GM23338 (cell line): ENCODE measurements around the gene RTN4IP1. TPM values are rescaled to one million over a fixed set of nuclear protein-coding genes. Genes with fewer than 3 reads are reported as not detected.

ENCODE experiments used
- ATAC-seq: fragments of 200-7000 bp; cut with Tn5 transposase; 3 replicates; pipeline ENCODE4 v1.9.1; 2020
- DNase-seq: peaks from one replicate; pipeline ENCODE4 v3.0.0-alpha.2; 2015; ENCODE audit warnings: low spot score
- H2AFZ ChIP-seq: fragments of 200-600 bp; sonication (generic); 2 replicates; pipeline ENCODE4 v1.8.0; 2016; ENCODE audit warnings: antibody characterized with exemption, mild to moderate bottlenecking, moderate library complexity
- H3F3A ChIP-seq: fragments of 200-600 bp; sonication (generic); replicated peaks from 2 replicates; pipeline ENCODE4 v1.8.0; 2017; ENCODE audit warnings: antibody characterized with exemption, mixed run types, low read depth
- H3K27ac ChIP-seq: fragments of 200-600 bp; sonication (generic); 2 replicates; pipeline ENCODE4 v1.6.1; 2016; ENCODE audit warnings: low read depth
- H3K27me3 ChIP-seq: fragments of 200-600 bp; sonication (generic); 2 replicates; pipeline ENCODE4 v1.8.0; 2016; ENCODE audit warnings: mild to moderate bottlenecking, mixed run types, moderate library complexity; ENCODE audit not compliant: insufficient read depth
- H3K36me3 ChIP-seq: fragments of 200-600 bp; sonication (generic); 2 replicates; pipeline ENCODE4 v1.8.0; 2016; ENCODE audit warnings: mild to moderate bottlenecking; ENCODE audit not compliant: insufficient read depth
- H3K4me1 ChIP-seq: fragments of 200-600 bp; sonication (generic); 2 replicates; pipeline ENCODE4 v1.8.0; 2016; ENCODE audit warnings: mild to moderate bottlenecking, moderate library complexity; ENCODE audit not compliant: insufficient read depth
- H3K4me2 ChIP-seq: fragments of 200-600 bp; sonication (generic); 2 replicates; pipeline ENCODE4 v1.7.1; 2017; ENCODE audit warnings: mixed run types
- H3K4me3 ChIP-seq: fragments of 200-600 bp; sonication (generic); 2 replicates; pipeline ENCODE4 v1.6.1; 2016; ENCODE audit warnings: mixed run types
- H3K79me2 ChIP-seq: fragments of 200-600 bp; sonication (generic); replicated peaks from 2 replicates; pipeline ENCODE4 v1.8.0; 2017; ENCODE audit warnings: mild to moderate bottlenecking; ENCODE audit not compliant: insufficient read depth
- H3K9me2 ChIP-seq: fragments of 200-600 bp; sonication (generic); 2 replicates; pipeline ENCODE4 v1.8.0; 2017; ENCODE audit not compliant: insufficient read depth
- H4K20me1 ChIP-seq: fragments of 200-600 bp; sonication (generic); replicated peaks from 2 replicates; pipeline ENCODE4 v1.8.0; 2017; ENCODE audit warnings: mild to moderate bottlenecking; ENCODE audit not compliant: insufficient read depth
- H3K27ac Mint-ChIP-seq: 2 replicates; pipeline ENCODE4 v1.8.0; 2020; ENCODE audit warnings: inconsistent platforms, mild to moderate bottlenecking, moderate library complexity, mixed read lengths
- H3K27me3 Mint-ChIP-seq: 3 replicates; pipeline ENCODE4 v1.8.0; 2022; ENCODE audit warnings: low read depth, mild to moderate bottlenecking, moderate library complexity, mixed read lengths, inconsistent platforms; ENCODE audit not compliant: insufficient read depth, poor library complexity
- H3K36me3 Mint-ChIP-seq: 3 replicates; pipeline ENCODE4 v1.8.0; 2021; ENCODE audit warnings: low read depth, mild to moderate bottlenecking, inconsistent platforms, moderate library complexity, mixed read lengths
- H3K4me1 Mint-ChIP-seq: 3 replicates; pipeline ENCODE4 v1.8.0; 2020; ENCODE audit warnings: mild to moderate bottlenecking, inconsistent platforms, mixed read lengths
- H3K4me3 Mint-ChIP-seq: 3 replicates; pipeline ENCODE4 v1.8.0; 2021; ENCODE audit warnings: moderate library complexity, mild to moderate bottlenecking, inconsistent platforms, mixed read lengths
- H3K9me3 Mint-ChIP-seq: 3 replicates; pipeline ENCODE4 v1.8.0; 2020; ENCODE audit warnings: moderate library complexity, mild to moderate bottlenecking, inconsistent platforms, mixed read lengths
- CREB1 ChIP-seq: fragments of 250-450 bp; sonication (Bioruptor Pico); IDR thresholded peaks from 2 replicates; pipeline ENCODE4 v1.5.0; 2020; ENCODE audit warnings: low read depth, mild to moderate bottlenecking, moderate library complexity
- CTCF ChIP-seq, 2 experiments: fragments of 200-600 bp in 1 of 2; sonication (generic) in 1 of 2; conservative IDR thresholded peaks; 2 replicates each; pipeline versions ENCODE4 v1.5.1 to v1.6.1; 2016 to 2017; ENCODE audit warnings: antibody characterized with exemption in 2 of 2, low read depth in 2 of 2, mild to moderate bottlenecking in 2 of 2, moderate library complexity in 1 of 2
- EZH2 ChIP-seq: fragments of 200-600 bp; sonication (generic); IDR thresholded peaks from one replicate; pipeline ENCODE4 v1.8.0; 2017; ENCODE audit warnings: antibody characterized with exemption, mild to moderate bottlenecking, low read depth; ENCODE audit not compliant: unreplicated experiment
- EZH2phosphoT487 ChIP-seq: fragments of 200-600 bp; sonication (generic); IDR thresholded peaks from one replicate; pipeline ENCODE4 v1.8.1; 2018; ENCODE audit warnings: antibody characterized with exemption; ENCODE audit not compliant: unreplicated experiment
- JUNB ChIP-seq: IDR thresholded peaks from one replicate; pipeline ENCODE4 v1.6.1; 2016; ENCODE audit warnings: antibody characterized with exemption; ENCODE audit not compliant: unreplicated experiment
- NANOG ChIP-seq: IDR thresholded peaks from 2 replicates; pipeline ENCODE4 v1.6.1; 2016; ENCODE audit warnings: antibody characterized with exemption, borderline replicate concordance
- POLR2AphosphoS5 ChIP-seq: IDR thresholded peaks from 2 replicates; pipeline ENCODE4 v1.6.1; 2016; ENCODE audit warnings: antibody characterized with exemption, low read depth
- STAT1 ChIP-seq: IDR thresholded peaks from one replicate; pipeline ENCODE4 v1.6.1; 2016; ENCODE audit warnings: antibody characterized with exemption; ENCODE audit not compliant: unreplicated experiment
- ZNF114 ChIP-seq: fragments of 250-450 bp; sonication (Bioruptor Pico); IDR thresholded peaks from 2 replicates; pipeline ENCODE4 v1.5.0; 2020; ENCODE audit warnings: mild to moderate bottlenecking, moderate library complexity
- ZNF331 ChIP-seq: fragments of 250-450 bp; sonication (Bioruptor Pico); IDR thresholded peaks from 2 replicates; pipeline ENCODE4 v1.5.0; 2020; ENCODE audit warnings: low read depth, mild to moderate bottlenecking, moderate library complexity
- polyA plus RNA-seq: library from polyadenylated mRNA; unstranded; fragments of >200 nt; fragmentation: Nextera tagmentation; extraction: Ambion mirVana; gene quantifications from 2 replicates; pipeline ENCODE4 v1.2.1, GENCODE V29; 2016
- total RNA-seq: library from RNA; depleted of rRNA; stranded (reverse); fragments of >200 nt; shearing (Covaris generic); gene quantifications from 2 replicates; pipeline ENCODE4 v1.2.3, GENCODE V29; 2014
- TF ChIP-seq, protein P1 (sequence below): IDR thresholded peaks from one replicate; pipeline ENCODE4 v1.6.1; 2018; ENCODE audit warnings: antibody characterized with exemption; ENCODE audit not compliant: unreplicated experiment
- TF ChIP-seq, protein P2 (sequence below): fragments of 250-450 bp; sonication (Bioruptor Pico); IDR thresholded peaks from 2 replicates; pipeline ENCODE4 v1.5.0; 2020; ENCODE audit warnings: mild to moderate bottlenecking, moderate library complexity
- TF ChIP-seq, protein P3 (sequence below): IDR thresholded peaks from 2 replicates; pipeline ENCODE4 v1.6.1; 2016; ENCODE audit warnings: antibody characterized with exemption

RTN4IP1 gene
- total and polyA plus RNA-seq, 2 experiments from 2014 or later = 14.5 to 17.5 TPM

DNA sequence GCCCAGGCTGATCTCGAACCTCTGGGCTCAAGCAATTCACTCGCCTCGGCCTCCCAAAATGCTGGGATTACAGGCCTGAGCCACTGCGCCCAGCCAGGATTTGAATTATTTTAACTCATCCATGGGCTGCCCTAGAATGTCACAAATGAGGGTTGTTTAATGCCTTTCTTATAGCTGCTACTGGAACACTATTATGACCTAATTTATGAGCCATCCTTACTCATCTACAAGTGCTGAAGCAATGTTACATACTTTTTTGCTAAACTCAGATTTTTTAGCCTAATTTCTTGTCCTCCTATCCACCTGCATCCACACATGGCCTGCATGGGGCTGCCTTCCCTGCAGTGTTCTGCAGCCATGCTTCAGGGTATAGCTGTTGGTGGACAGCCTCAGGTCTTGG is 59.9 kb downstream of the RTN4IP1 start:
- Histone ChIP-seq H3K36me3 (no peaks in the 10 kb centered on the region; the same call in 1 of the 2 replicates), H3K79me2 (no peaks in the 10 kb centered on the region), H3K27me3 (no peaks in the 10 kb centered on the region), H3K4me3 (no peak overlapping the region), H2AFZ (no peak overlapping the region), H3K9me2 (no peaks in the 10 kb centered on the region), H3F3A (no peaks in the 10 kb centered on the region; the same call in 1 of the 2 replicates), H3K4me2 (no peak overlapping the region), H3K4me1 (peaks cover 4% of the 10 kb centered on the region), H4K20me1 (no peaks in the 10 kb centered on the region), H3K27ac (no peak overlapping the region)
- no peak for ATAC-seq
- Mint-ChIP-seq H3K27me3 (peaks cover 2% of the 10 kb centered on the region), H3K36me3 (peaks cover 10% of the 10 kb centered on the region), H3K4me1 (peaks cover 12% of the 10 kb centered on the region), H3K27ac (no peak overlapping the region), H3K9me3 (no peaks in the 10 kb centered on the region), H3K4me3 (no peak overlapping the region)
- no peak for DNase-seq
- TF ChIP-seq CTCF (conservative IDR thresholded peaks at IDR 0.05; ENCODE audit: low read depth in 2 of 2) (no peak), STAT1 (no peak), JUNB (no peak), POLR2AphosphoS5 (no peak), ZNF331 (CRISPR knock-in tag) (no peak), EZH2phosphoT487 (no peak), EZH2 (no peak), ZNF114 (CRISPR knock-in tag) (no peak), NANOG (no peak), CREB1 (CRISPR knock-in tag) (no peak)
- TF ChIP-seq, protein P1, sequence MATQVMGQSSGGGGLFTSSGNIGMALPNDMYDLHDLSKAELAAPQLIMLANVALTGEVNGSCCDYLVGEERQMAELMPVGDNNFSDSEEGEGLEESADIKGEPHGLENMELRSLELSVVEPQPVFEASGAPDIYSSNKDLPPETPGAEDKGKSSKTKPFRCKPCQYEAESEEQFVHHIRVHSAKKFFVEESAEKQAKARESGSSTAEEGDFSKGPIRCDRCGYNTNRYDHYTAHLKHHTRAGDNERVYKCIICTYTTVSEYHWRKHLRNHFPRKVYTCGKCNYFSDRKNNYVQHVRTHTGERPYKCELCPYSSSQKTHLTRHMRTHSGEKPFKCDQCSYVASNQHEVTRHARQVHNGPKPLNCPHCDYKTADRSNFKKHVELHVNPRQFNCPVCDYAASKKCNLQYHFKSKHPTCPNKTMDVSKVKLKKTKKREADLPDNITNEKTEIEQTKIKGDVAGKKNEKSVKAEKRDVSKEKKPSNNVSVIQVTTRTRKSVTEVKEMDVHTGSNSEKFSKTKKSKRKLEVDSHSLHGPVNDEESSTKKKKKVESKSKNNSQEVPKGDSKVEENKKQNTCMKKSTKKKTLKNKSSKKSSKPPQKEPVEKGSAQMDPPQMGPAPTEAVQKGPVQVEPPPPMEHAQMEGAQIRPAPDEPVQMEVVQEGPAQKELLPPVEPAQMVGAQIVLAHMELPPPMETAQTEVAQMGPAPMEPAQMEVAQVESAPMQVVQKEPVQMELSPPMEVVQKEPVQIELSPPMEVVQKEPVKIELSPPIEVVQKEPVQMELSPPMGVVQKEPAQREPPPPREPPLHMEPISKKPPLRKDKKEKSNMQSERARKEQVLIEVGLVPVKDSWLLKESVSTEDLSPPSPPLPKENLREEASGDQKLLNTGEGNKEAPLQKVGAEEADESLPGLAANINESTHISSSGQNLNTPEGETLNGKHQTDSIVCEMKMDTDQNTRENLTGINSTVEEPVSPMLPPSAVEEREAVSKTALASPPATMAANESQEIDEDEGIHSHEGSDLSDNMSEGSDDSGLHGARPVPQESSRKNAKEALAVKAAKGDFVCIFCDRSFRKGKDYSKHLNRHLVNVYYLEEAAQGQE = no peak
- TF ChIP-seq, protein P2, sequence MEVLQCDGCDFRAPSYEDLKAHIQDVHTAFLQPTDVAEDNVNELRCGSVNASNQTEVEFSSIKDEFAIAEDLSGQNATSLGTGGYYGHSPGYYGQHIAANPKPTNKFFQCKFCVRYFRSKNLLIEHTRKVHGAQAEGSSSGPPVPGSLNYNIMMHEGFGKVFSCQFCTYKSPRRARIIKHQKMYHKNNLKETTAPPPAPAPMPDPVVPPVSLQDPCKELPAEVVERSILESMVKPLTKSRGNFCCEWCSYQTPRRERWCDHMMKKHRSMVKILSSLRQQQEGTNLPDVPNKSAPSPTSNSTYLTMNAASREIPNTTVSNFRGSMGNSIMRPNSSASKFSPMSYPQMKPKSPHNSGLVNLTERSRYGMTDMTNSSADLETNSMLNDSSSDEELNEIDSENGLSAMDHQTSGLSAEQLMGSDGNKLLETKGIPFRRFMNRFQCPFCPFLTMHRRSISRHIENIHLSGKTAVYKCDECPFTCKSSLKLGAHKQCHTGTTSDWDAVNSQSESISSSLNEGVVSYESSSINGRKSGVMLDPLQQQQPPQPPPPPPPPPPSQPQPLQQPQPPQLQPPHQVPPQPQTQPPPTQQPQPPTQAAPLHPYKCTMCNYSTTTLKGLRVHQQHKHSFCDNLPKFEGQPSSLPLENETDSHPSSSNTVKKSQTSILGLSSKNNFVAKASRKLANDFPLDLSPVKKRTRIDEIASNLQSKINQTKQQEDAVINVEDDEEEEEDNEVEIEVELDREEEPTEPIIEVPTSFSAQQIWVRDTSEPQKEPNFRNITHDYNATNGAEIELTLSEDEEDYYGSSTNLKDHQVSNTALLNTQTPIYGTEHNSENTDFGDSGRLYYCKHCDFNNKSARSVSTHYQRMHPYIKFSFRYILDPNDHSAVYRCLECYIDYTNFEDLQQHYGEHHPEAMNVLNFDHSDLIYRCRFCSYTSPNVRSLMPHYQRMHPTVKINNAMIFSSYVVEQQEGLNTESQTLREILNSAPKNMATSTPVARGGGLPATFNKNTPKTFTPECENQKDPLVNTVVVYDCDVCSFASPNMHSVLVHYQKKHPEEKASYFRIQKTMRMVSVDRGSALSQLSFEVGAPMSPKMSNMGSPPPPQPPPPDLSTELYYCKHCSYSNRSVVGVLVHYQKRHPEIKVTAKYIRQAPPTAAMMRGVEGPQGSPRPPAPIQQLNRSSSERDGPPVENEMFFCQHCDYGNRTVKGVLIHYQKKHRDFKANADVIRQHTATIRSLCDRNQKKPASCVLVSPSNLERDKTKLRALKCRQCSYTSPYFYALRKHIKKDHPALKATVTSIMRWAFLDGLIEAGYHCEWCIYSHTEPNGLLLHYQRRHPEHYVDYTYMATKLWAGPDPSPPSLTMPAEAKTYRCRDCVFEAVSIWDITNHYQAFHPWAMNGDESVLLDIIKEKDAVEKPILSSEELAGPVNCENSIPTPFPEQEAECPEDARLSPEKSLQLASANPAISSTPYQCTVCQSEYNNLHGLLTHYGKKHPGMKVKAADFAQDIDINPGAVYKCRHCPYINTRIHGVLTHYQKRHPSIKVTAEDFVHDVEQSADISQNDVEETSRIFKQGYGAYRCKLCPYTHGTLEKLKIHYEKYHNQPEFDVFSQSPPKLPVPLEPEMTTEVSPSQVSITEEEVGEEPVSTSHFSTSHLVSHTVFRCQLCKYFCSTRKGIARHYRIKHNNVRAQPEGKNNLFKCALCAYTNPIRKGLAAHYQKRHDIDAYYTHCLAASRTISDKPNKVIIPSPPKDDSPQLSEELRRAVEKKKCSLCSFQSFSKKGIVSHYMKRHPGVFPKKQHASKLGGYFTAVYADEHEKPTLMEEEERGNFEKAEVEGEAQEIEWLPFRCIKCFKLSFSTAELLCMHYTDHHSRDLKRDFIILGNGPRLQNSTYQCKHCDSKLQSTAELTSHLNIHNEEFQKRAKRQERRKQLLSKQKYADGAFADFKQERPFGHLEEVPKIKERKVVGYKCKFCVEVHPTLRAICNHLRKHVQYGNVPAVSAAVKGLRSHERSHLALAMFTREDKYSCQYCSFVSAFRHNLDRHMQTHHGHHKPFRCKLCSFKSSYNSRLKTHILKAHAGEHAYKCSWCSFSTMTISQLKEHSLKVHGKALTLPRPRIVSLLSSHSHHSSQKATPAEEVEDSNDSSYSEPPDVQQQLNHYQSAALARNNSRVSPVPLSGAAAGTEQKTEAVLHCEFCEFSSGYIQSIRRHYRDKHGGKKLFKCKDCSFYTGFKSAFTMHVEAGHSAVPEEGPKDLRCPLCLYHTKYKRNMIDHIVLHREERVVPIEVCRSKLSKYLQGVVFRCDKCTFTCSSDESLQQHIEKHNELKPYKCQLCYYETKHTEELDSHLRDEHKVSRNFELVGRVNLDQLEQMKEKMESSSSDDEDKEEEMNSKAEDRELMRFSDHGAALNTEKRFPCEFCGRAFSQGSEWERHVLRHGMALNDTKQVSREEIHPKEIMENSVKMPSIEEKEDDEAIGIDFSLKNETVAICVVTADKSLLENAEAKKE = no peak
- TF ChIP-seq, protein P3, sequence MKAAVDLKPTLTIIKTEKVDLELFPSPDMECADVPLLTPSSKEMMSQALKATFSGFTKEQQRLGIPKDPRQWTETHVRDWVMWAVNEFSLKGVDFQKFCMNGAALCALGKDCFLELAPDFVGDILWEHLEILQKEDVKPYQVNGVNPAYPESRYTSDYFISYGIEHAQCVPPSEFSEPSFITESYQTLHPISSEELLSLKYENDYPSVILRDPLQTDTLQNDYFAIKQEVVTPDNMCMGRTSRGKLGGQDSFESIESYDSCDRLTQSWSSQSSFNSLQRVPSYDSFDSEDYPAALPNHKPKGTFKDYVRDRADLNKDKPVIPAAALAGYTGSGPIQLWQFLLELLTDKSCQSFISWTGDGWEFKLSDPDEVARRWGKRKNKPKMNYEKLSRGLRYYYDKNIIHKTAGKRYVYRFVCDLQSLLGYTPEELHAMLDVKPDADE = no peak
